Progenitor cell of endocrine pancreas (in vitro differentiated cells): ENCODE data around the gene KCTD11. TPM values are rescaled to one million over a fixed set of nuclear protein-coding genes. Genes with fewer than 3 reads are reported as not detected.
"Not testable (repeated sequence)": the region's sequence is repeated elsewhere in the genome, so short reads cannot be mapped to it uniquely, and the experiment has no call there.

Experiments
- DNase-seq: peaks from one replicate; pipeline ENCODE4 v3.0.0; 2021; ENCODE audit warnings: low spot score; ENCODE audit not compliant: unreplicated experiment
- H3K27ac Mint-ChIP-seq: 2 replicates; pipeline ENCODE4 v1.8.0; 2021; ENCODE audit warnings: mild to moderate bottlenecking, moderate library complexity, mixed read lengths
- H3K27me3 Mint-ChIP-seq: 2 replicates; pipeline ENCODE4 v1.8.0; 2021; ENCODE audit warnings: mixed read lengths
- H3K36me3 Mint-ChIP-seq: 2 replicates; pipeline ENCODE4 v1.8.0; 2022; ENCODE audit warnings: mixed read lengths; ENCODE audit not compliant: insufficient read depth
- H3K4me1 Mint-ChIP-seq: 2 replicates; pipeline ENCODE4 v1.8.0; 2021; ENCODE audit warnings: low read depth, mixed read lengths
- H3K4me3 Mint-ChIP-seq: 2 replicates; pipeline ENCODE4 v1.8.0; 2021; ENCODE audit warnings: low read depth, mild to moderate bottlenecking, moderate library complexity, mixed read lengths
- H3K9me3 Mint-ChIP-seq: 2 replicates; pipeline ENCODE4 v1.8.0; 2021; ENCODE audit warnings: low read depth, mixed read lengths
- CTCF ChIP-seq: fragments of 200-600 bp; sonication (generic); IDR thresholded peaks from one replicate; pipeline ENCODE4 v1.5.0; 2021; ENCODE audit warnings: antibody characterized with exemption, mild to moderate bottlenecking; ENCODE audit not compliant: unreplicated experiment
- total RNA-seq: library from RNA; stranded (reverse); gene quantifications from 2 replicates; pipeline ENCODE4 v1.2.1, GENCODE V29; 2021

KCTD11 gene
- total RNA-seq, 1 donor from 2014 or later, result 12.4 TPM

GRCh38 chr17:7334938-7335538, 16.9 kb upstream of the KCTD11 start:
- no peak for TF ChIP-seq CTCF
- H3K9me3 Mint-ChIP-seq, result no peaks in the 10 kb centered on the region
- peaks cover 7% of the 10 kb centered on the region for H3K27me3 Mint-ChIP-seq
- H3K4me1 Mint-ChIP-seq, result no peaks in the 10 kb centered on the region
- H3K27ac Mint-ChIP-seq, result peak overlapping the region; percentile 65
- H3K4me3 Mint-ChIP-seq, result no peak overlapping the region
- no peaks in the 10 kb centered on the region for H3K36me3 Mint-ChIP-seq
- DNase-seq, result no peak

- H3K9me3 Mint-ChIP-seq, H3K36me3 Mint-ChIP-seq, DNase-seq, H3K27me3 Mint-ChIP-seq, H3K4me1 Mint-ChIP-seq, H3K4me3 Mint-ChIP-seq: not testable (repeated sequence)
- H3K27ac Mint-ChIP-seq, result peak overlapping the region; percentile 65
These were observed 16.2 kb upstream of the KCTD11 start for GRCh38 chr17:7335765-7336164.

GRCh38 chr17:7336240-7337175, 15.5 kb upstream of the KCTD11 start, which contains the start of gene ACAP1:
Gene ACAP1, plus strand, starts transcription at chr17:7336529. Its CDS starts 206 bp downstream, at chr17:7336735.
- no peaks in the 10 kb centered on the region for H3K36me3 Mint-ChIP-seq
- TF ChIP-seq CTCF, result no peak
- H3K9me3 Mint-ChIP-seq, result no peaks in the 10 kb centered on the region
- H3K4me1 Mint-ChIP-seq, result no peaks in the 10 kb centered on the region
- DNase-seq, result no peak
- no peak within 1 kb of the TSS for H3K4me3 Mint-ChIP-seq
- peak within 1 kb of the TSS; percentile 65 for H3K27ac Mint-ChIP-seq
- H3K27me3 Mint-ChIP-seq, result peaks cover 10% of the 10 kb centered on the region

- not testable (repeated sequence) for H3K27ac Mint-ChIP-seq, H3K9me3 Mint-ChIP-seq, H3K36me3 Mint-ChIP-seq, DNase-seq, H3K4me3 Mint-ChIP-seq, H3K4me1 Mint-ChIP-seq
- H3K27me3 Mint-ChIP-seq, result peaks cover 11% of the 10 kb centered on the region
These were observed 14.4 kb upstream of the KCTD11 start for GRCh38 chr17:7337600-7337999.

GRCh38 chr17:7340179-7340578, 11.8 kb upstream of the KCTD11 start:
- Mint-ChIP-seq H3K27ac (no peak overlapping the region), H3K4me1 (no peaks in the 10 kb centered on the region), H3K27me3 (peaks cover 19% of the 10 kb centered on the region), H3K36me3 (no peaks in the 10 kb centered on the region), H3K9me3 (no peaks in the 10 kb centered on the region), H3K4me3 (no peak overlapping the region)
- no peak for TF ChIP-seq CTCF
- DNase-seq, result no peak

- H3K36me3 Mint-ChIP-seq, result no peaks in the 10 kb centered on the region
- H3K27me3 Mint-ChIP-seq, result peaks cover 19% of the 10 kb centered on the region
- TF ChIP-seq CTCF, result no peak
- no peak overlapping the region for H3K27ac Mint-ChIP-seq
- no peaks in the 10 kb centered on the region for H3K4me1 Mint-ChIP-seq
- H3K4me3 Mint-ChIP-seq, result no peak overlapping the region
- no peak for DNase-seq
- no peaks in the 10 kb centered on the region for H3K9me3 Mint-ChIP-seq
These were observed 10.1 kb upstream of the KCTD11 start for GRCh38 chr17:7341842-7342241.
